ACC112 (cell line): ENCODE data around the gene SEMA4C.

Experiments used
- H2AFZ ChIP-seq: fragments of 200-600 bp; sonication (generic); one replicate; pipeline ENCODE4 v1.6.0; 2017; ENCODE audit warnings: antibody characterized with exemption, low read length; ENCODE audit not compliant: unreplicated experiment
- H3K27ac ChIP-seq: fragments of 200-600 bp; sonication (generic); 2 replicates; pipeline ENCODE4 v1.5.1; 2014; ENCODE audit warnings: low read depth, mild to moderate bottlenecking, antibody characterized with exemption, low read length, moderate library complexity
- H3K27me3 ChIP-seq: fragments of 200-600 bp; sonication (generic); 2 replicates; pipeline ENCODE4 v1.6.1; 2014; ENCODE audit warnings: mild to moderate bottlenecking, antibody characterized with exemption, low read length, moderate library complexity, mixed read lengths; ENCODE audit not compliant: insufficient read depth
- H3K36me3 ChIP-seq: fragments of 200-600 bp; sonication (generic); 2 replicates; pipeline ENCODE4 v1.6.1; 2016; ENCODE audit warnings: mild to moderate bottlenecking, antibody characterized with exemption, low read length, moderate library complexity, mixed read lengths; ENCODE audit not compliant: insufficient read depth
- H3K4me1 ChIP-seq: fragments of 200-600 bp; sonication (generic); one replicate; pipeline ENCODE4 v1.6.1; 2016; ENCODE audit warnings: low read length, mixed read lengths; ENCODE audit not compliant: insufficient read depth, unreplicated experiment, control insufficient read depth
- H3K4me3 ChIP-seq: fragments of 200-600 bp; sonication (generic); 2 replicates; pipeline ENCODE4 v1.5.1; 2014; ENCODE audit warnings: mild to moderate bottlenecking, low read depth, low read length
- H3K79me2 ChIP-seq: fragments of 200-600 bp; sonication (generic); one replicate; pipeline ENCODE4 v1.6.0; 2016; ENCODE audit warnings: low read length; ENCODE audit not compliant: control insufficient read depth, unreplicated experiment, insufficient read depth

Gene SEMA4C

DNA sequence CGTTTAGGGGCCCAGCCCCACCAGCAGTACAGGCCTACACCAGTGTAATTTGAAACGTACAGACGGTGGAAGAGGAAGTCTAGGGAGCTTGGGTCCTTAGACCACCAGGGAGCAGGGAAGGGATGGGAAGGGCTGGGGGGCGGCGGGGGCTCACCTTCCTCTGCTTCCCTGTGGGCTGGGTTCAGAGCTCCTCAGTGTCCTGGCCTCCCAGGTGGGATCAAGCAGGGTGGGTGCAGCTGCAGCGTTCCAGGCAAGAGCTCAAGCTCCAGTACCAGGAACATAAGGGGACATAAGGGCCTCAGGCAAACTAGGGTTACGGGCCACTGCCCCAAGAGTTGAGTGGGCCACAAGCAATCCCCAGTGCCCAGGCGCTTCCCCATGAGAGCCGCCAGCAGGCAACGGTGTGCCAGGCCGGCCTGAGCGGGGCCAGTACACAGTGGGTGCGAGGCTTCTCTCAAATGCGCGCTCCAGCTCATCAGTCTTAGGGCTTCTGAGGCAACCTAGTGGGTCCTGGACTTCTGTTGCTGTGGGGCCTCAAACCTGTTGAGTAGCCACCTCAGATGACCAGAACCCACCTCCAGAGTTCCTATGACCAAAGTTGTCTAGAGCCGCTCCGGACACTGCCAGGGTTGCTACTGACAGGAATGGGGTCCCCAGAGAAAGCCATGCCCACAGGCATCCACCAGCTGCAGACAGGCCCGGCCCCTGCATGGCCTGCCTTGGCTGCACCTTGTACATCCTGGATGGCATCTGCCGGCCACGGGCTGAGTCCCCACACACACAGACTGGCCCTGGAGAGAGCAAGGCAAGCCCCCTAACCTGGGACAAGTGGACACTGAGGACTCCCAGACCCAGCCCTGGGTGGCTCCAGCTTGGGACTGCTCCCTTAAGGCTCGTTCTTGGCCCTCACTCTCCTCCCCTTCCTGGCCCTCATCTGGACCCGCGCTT, 31.3 kb downstream of the SEMA4C start:
- no peak overlapping the region for H2AFZ ChIP-seq
- H3K4me1 ChIP-seq = no peaks in the 10 kb centered on the region
- no peaks in the 10 kb centered on the region for H3K36me3 ChIP-seq
- H3K27ac ChIP-seq = no peak overlapping the region
- no peaks in the 10 kb centered on the region for H3K27me3 ChIP-seq
- no peak overlapping the region for H3K4me3 ChIP-seq
- no peaks in the 10 kb centered on the region for H3K79me2 ChIP-seq

DNA sequence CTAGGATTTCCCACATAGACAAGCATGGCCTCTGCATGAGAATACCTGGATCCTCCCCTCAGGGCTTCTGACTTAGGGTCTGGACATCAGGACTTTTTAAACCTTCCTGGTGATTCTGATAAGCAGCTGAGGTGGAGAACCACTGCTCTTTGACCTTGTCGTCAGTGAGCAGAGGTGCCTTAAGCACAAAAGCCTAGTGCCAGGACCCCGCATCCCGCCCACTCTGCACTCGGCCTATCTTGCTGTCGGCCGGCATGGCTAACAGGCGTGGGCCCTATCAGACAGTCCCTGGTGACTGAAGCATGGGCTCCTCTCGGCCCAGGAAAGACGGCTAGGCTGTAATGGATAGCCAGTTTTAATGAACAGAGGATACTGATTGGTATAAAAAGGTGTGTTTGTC, 32.3 kb downstream of the SEMA4C start:
- no peaks in the 10 kb centered on the region for H3K4me1 ChIP-seq
- H3K27ac ChIP-seq = no peak overlapping the region
- no peaks in the 10 kb centered on the region for H3K79me2 ChIP-seq
- H3K36me3 ChIP-seq = no peaks in the 10 kb centered on the region
- no peaks in the 10 kb centered on the region for H3K27me3 ChIP-seq
- no peak overlapping the region for H3K4me3 ChIP-seq
- H2AFZ ChIP-seq = no peak overlapping the region

DNA sequence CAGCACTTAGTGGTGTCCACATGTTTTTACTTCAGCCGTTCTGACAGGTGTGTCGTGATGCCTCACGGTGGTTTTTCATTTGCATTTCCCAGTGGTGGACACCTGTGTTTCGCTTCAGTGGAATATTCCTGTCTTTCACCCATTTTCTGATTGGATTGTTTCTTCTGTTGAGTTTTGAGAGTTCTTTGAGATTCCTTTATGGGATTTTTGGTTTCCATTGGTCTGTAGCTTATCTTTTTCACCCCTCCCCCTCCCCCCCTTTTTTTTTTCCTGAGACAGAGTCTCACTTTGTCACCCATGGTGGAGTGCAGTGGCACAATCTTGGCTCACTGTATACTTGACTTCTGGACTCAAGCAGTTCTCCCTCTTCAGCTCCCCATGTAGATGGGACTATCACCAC, 34.0 kb downstream of the SEMA4C start:
- no peaks in the 10 kb centered on the region for H3K27me3 ChIP-seq
- H2AFZ ChIP-seq = no peak overlapping the region
- no peaks in the 10 kb centered on the region for H3K79me2 ChIP-seq
- no peaks in the 10 kb centered on the region for H3K4me1 ChIP-seq
- no peak overlapping the region for H3K4me3 ChIP-seq
- H3K27ac ChIP-seq = no peak overlapping the region
- no peaks in the 10 kb centered on the region for H3K36me3 ChIP-seq

DNA sequence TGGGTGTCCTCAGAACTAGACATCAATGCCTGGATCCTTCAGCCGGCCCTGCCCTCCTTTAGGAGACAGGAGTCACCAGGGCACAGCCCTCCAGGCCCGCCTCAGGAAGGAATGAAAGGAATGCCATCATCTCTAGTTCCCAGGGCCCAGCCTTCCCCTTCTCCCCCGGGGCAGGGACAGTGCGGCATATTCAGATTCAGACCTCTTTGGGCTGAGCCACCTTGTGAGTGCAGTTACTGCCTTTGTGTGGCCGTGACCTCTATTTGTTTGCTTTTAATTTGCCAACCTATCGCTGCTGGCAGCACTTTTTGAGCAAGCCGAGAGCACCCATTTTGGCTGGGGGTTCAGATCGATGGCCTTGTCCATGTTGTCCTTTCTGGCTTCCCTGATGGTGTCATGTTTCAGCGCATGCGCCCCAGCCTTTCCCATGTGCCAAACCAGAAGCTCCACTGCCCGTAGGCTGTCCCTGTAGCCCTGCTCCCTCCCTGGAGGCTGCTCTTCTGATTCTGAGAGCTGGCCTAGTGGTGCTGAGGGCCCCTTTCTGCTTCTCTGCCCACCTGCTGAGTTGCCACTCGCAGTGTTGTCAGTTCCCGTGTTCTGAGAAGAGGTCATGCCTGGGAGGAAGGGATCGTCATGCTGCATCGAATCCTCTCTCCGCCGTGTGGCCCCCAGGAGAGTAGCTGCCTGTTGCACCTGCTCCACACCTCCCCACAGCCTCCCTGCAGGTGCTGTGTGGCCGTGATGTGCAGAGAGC, 36.9 kb downstream of the SEMA4C start:
- Histone ChIP-seq H2AFZ (no peak overlapping the region), H3K27me3 (no peaks in the 10 kb centered on the region), H3K4me1 (no peaks in the 10 kb centered on the region), H3K4me3 (no peak overlapping the region), H3K36me3 (no peaks in the 10 kb centered on the region), H3K79me2 (no peaks in the 10 kb centered on the region), H3K27ac (no peak overlapping the region)

DNA sequence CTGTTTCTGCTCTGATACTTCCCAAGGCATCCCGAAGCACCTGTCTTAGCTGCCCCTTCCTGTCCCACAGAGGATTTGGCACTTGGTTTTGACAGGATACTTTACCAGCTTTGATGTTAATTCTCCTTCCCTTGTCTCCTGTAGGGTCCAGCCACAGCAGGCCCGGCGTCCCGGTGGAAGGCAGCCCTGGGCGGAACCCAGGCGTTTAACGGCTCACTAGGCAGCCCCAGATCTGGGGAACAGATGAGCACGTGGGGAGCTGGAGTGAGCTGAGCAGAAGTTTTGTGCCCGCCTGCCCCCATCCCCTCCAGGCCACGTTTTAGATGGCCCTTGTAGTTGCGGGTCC, 37.5 kb downstream of the SEMA4C start:
- no peak overlapping the region for H2AFZ ChIP-seq
- H3K27ac ChIP-seq = no peak overlapping the region
- no peaks in the 10 kb centered on the region for H3K36me3 ChIP-seq
- H3K4me1 ChIP-seq = no peaks in the 10 kb centered on the region
- H3K79me2 ChIP-seq = no peaks in the 10 kb centered on the region
- H3K4me3 ChIP-seq = no peak overlapping the region
- H3K27me3 ChIP-seq = no peaks in the 10 kb centered on the region

DNA sequence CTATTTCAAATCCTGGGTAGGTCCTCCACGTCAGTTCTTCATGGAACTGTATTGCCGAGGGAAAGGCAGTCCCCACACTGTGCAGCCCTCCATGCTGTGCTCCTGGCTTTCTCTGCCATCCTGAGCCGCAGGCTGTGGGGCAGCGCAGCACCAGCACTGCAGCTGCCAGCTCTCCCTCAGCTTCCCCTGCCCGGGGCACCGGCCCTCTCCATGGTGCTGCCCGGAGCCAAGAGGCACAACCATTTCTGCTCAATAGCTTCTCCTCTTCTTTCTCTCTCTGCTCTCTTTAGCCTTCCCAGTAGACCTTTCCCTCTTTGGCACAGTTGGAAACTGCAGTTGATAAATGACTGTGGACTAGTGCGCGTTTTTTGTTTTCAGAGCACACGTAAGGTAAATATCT, 38.2 kb downstream of the SEMA4C start:
- no peak overlapping the region for H2AFZ ChIP-seq
- H3K36me3 ChIP-seq = no peaks in the 10 kb centered on the region
- H3K4me1 ChIP-seq = no peaks in the 10 kb centered on the region
- H3K27me3 ChIP-seq = no peaks in the 10 kb centered on the region
- no peak overlapping the region for H3K4me3 ChIP-seq
- H3K79me2 ChIP-seq = no peaks in the 10 kb centered on the region
- H3K27ac ChIP-seq = no peak overlapping the region

DNA sequence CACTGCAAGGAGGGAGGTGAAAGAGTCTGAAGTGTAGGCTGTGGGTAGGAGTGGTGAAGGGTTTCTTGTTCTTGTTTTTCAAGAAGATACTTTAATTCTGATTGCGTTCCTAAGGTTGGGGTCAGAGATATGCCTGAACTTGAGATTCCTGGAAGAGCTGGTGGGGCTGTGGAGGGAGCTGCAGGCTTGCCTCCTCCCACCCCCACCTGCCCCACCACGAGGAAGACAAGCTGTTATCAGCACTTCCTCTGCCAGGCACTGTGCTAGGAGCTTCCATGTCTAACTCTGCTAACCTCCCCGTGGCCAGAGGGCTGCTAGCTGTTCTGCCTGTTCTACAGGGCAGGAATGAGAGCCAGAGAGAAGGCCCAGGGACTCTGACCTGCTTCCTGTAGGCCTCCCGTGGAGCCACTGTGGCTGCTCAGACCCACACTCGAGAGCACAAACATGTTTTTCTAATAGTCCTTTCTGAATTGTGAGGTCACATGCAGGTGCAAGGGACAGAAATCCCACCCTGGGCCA, 39.8 kb downstream of the SEMA4C start:
- Histone ChIP-seq H3K79me2 (no peaks in the 10 kb centered on the region), H3K27ac (no peak overlapping the region), H3K27me3 (no peaks in the 10 kb centered on the region), H3K4me1 (no peaks in the 10 kb centered on the region), H2AFZ (no peak overlapping the region), H3K36me3 (no peaks in the 10 kb centered on the region), H3K4me3 (no peak overlapping the region)

DNA sequence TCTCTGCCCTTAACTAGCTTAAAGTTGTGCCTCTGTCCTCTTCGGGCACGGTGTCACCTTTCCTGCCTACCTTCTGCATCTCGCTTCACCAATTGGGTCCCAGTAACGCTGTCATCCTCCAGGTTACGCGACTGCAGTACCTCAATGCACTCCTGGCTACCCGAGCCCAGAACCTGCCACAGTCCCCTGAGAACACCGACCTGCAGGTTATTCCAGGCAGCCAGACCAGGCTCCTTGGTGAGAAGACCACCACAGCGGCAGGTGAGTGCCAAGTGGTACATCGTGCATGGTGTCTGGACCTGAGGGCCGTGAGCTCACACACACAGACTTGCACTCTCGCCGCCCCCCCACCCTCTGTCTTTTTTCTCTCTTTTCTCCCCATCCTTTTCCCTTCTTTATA, 41.0 kb downstream of the SEMA4C start:
- Histone ChIP-seq H3K27me3 (no peaks in the 10 kb centered on the region), H3K27ac (no peak overlapping the region), H3K79me2 (no peaks in the 10 kb centered on the region), H3K36me3 (no peaks in the 10 kb centered on the region), H3K4me1 (no peaks in the 10 kb centered on the region), H2AFZ (no peak overlapping the region), H3K4me3 (no peak overlapping the region)

DNA sequence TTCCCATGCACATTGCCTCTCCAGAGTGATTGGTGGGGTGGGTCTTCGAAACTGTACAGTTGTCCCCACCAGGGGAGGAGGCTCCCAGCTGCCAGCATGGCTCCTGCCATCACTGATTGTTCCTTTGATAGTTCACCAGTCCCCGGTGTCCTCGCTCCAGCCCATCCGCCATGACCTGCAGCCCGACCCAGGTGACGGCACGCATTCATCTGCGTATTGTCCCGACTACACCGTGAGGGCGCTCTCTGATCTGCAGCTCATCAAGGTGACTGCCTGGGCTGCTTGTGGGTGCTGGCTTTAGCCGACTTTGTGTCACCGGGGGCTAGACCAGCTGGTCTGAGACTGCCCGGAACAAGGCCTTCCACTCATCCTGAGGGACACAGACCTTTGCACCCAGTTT, 41.4 kb downstream of the SEMA4C start:
- Histone ChIP-seq H3K27ac (no peak overlapping the region), H3K27me3 (no peaks in the 10 kb centered on the region), H3K4me1 (no peaks in the 10 kb centered on the region), H3K36me3 (no peaks in the 10 kb centered on the region), H3K79me2 (no peaks in the 10 kb centered on the region), H2AFZ (no peak overlapping the region), H3K4me3 (no peak overlapping the region)

DNA sequence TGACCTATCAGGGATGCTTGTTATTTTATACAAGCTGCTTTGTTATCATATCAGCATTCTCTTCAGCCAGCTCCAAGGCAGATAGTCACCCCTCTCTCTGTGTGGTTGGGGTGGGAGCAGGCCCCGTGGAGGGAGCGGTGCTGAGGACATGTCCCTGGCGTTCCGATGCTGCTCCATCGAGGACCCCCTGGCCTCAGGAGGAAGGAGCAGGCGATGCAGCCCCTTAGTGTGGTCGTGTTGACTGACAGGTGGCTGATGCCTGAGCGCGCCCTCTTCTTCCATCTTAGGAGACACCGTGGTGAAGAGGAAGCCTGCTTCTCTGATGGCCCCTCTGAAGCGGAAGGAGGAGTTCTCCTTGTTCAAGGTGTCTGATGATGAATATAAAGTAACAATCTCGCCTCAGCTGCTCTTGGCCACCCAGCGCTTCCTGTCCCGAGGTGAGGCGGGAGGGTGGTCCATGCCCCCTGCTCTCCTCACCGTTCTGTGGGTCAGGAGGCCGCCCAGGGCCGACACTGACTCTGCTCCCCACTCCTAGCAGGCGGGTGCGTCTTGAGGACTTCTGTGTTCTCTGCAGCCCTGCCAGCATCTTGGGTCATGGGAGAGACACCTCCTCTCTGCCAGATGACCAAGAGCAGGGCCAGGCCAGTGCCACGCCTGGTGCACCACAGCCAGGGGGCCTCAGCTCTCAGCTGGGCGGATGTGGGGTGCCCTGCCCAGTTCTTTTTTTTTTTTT, 43.2 kb downstream of the SEMA4C start:
- Histone ChIP-seq H3K27me3 (no peaks in the 10 kb centered on the region), H3K79me2 (no peaks in the 10 kb centered on the region), H3K36me3 (no peaks in the 10 kb centered on the region), H3K27ac (no peak overlapping the region), H3K4me3 (no peak overlapping the region), H3K4me1 (no peaks in the 10 kb centered on the region), H2AFZ (no peak overlapping the region)
